GM18873 (cell line): Measurements from ENCODE around the gene AFF4.

ENCODE experiments used
- ATAC-seq: cut with Tn5 transposase; IDR thresholded peaks from one replicate; pipeline ENCODE4 v1.9.1; 2021; ENCODE audit warnings: mild to moderate bottlenecking, moderate library complexity, moderate number of reproducible peaks; ENCODE audit not compliant: unreplicated experiment, low FRiP score

AFF4 gene

DNA sequence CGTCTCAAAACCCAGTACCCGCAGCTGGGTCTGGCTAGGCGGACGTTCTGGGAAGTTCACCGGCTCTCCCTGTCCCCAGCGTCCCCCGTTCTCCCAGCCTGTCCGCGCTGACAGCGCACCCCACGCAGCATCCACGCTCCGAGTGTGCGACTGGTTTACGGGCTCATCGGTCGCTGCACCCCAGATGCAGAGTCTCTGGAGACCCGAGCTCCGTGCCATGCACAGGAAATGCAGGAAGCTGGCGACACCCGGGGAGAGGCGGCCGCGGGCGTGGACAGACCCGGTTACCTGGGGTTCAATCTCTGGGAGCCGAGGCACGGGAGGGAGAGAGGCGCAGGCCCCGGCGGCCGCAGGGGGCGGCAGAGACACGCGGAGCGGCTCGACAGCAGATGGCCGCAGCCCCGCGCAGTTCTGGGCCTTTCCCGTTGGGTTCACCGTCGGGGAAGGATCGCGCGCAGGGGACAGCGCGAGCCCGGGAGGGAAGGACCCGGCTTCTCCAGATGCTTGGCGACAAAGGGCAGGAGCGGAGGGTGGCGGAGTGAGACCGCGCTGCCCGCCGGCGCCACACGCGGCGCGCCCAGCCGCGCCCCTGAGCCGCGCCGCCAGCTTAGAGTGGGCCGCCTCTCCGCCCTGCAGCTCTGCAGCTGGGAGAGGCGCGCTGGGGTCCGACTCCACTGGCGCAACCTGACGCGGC, 133.5 kb downstream of the AFF4 start:
- ATAC-seq = peak; percentile 50

DNA sequence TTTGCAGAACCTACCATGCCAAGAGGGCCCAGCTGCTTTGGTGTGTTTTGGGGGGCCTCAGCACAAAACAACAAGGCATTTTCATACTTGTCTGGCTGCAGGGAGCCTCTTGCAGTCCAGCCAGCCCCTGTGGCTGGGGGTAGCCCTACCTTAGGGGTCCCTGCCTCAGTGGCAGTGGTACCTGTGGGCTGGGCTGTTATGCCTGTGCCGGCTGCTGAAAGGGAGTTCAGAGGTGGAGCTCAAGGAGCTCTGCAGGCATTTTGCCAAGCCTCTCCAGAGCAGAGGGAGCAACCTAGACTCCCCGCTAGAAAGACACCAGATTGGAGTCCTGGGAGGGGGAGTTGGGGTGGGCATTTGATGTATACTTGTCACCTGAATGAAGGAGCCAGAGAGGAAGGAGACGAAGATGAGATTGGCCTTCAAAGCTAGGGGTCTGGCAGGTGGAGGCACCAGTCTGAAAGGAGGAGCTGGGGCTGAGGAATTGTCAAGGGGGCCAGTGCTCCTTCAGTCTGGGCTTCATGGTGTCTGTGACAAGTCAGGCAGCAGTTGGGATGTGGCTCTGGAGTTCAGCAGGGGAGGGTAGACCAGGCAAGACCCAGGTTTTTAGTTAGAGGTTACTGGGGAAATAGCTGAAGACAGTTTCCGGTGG, 134.5 kb downstream of the AFF4 start:
- ATAC-seq = no peak

DNA sequence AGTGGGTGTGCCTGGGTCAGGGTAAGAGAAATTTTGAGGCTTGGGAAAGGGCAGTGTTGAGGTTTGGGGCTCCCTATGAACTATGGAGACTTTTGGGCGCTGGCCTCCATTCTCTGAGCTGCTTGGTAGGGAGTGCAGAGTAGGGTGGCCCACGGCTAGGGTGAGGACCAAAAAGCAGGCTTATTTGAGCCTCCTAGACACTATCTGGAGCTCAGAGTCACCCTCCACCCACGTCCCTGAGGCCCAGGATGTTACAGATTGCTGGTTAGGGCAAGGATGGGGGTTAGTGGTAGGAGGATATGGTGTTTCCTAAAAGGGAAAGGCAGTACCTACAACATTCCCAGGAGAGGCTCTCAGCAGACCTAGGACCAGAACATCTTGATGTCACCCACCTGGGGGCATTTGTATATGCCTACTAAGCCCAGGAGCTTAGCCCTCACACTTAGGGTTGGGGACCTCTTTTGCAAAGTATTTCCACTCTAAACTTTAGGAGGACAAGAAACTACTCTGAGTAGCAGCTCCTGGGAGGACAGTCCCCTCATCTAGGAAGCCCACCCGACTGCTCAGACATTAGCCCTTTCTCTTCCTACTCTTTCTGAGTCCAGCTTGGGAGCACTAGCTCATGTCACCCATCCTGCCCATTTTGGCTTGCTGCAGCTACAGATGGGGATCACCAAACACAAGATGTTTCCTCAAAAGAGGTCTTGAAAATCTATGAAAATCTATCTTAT, 135.3 kb downstream of the AFF4 start:
- no peak for ATAC-seq

DNA sequence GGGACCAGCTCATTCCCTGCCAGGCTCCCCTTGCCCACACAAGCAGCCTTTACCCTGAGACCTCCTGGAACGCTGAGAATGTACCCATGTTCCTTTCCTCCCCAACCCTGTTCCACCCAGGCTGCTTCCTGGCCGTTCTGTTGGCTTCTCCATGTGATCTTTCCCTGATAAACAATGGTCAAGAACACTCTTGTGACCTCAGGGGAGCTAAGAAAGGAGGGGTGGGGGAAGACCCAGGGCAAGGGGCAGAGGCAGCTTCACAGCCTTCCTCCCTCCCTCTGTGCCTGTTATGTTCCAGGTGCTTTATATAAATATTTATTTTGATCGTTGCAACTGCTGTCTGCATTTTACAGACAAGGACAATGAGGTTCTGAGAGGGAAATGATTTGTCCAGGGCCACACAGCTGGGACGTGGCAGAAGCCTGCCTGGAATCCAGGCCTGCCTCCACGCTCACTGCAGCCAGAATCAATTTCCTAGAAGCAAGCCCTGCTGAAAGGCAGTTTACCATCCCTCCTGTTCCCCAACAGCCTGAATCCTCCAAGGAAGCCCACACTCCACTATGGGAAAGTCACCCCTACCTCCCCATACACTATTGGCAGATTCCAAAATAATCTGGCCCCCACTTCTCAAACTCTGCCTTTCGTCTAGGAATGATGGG, 136.9 kb downstream of the AFF4 start:
- ATAC-seq = no peak

DNA sequence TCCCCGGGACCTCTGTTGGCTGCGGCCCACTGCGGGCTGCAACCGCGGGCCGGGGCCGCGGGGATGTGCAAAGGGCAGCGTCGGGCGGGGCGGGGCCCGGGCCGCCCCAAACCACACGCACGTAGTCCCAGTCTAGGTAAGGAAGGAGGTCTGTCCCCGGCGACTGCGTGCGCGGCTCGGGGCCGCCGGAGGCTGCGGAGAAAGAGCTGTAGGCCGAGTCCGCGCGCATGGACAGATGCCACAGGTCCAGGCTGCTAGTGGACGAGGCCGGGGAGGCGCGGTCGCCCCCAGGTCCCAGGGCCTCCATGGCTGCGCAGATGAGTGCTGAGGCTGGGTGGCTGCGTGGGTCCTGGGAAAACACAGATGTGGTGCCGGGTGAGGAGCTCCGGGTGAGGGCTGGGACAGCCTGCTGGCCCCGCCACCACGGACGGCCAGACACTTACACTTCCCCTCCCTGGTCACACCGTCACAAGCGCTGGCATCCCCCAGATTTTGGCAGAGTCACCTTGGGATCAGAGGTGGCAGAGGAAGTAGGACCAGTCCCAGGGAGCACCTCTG, 137.5 kb downstream of the AFF4 start:
- no peak for ATAC-seq
